ENCODE measurements around the gene DNM2.

DNA sequence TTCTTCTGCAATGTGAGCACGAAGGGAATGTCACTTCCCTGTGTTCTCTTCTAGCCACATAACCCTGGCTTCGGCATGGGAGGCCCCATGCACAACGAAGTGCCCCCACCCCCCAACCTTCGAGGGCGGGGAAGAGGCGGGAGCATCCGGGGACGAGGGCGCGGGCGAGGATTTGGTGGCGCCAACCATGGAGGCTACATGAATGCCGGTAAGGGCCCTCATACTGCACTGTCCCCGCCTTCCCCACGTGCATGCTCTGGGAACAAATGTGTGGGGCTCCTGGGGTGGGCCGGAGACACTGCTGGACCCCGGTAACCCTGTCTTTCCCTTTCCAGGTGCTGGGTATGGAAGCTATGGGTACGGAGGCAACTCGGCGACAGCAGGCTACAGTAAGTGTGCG lies 34.3 kb upstream of the DNM2 start:
- TF ChIP-seq, protein P1, sequence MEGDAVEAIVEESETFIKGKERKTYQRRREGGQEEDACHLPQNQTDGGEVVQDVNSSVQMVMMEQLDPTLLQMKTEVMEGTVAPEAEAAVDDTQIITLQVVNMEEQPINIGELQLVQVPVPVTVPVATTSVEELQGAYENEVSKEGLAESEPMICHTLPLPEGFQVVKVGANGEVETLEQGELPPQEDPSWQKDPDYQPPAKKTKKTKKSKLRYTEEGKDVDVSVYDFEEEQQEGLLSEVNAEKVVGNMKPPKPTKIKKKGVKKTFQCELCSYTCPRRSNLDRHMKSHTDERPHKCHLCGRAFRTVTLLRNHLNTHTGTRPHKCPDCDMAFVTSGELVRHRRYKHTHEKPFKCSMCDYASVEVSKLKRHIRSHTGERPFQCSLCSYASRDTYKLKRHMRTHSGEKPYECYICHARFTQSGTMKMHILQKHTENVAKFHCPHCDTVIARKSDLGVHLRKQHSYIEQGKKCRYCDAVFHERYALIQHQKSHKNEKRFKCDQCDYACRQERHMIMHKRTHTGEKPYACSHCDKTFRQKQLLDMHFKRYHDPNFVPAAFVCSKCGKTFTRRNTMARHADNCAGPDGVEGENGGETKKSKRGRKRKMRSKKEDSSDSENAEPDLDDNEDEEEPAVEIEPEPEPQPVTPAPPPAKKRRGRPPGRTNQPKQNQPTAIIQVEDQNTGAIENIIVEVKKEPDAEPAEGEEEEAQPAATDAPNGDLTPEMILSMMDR (IDR thresholded peaks at IDR 0.05): no peak
- TF ChIP-seq POLR2A (IDR thresholded peaks at IDR 0.05): no peak

Measured in lower leg skin (tissue), 3 donors.